H1 (cell line): ENCODE data around the gene TEX11. TPM values are rescaled to one million over a fixed set of nuclear protein-coding genes. Genes with fewer than 3 reads are reported as not detected.

Source experiments
- CTCF ChIA-PET: fragments of 300-600 bp; sonication (Branson Sonifier 250); formaldehyde crosslinking; loops from one replicate; lab custom pipeline; 2021; ENCODE audit not compliant: partially characterized antibody; lab: Charles Lee
- POLR2A ChIA-PET: fragments of 300-600 bp; sonication (Branson Sonifier 250); formaldehyde crosslinking; loops from one replicate; lab custom pipeline; 2021; ENCODE audit warnings: inconsistent platforms; ENCODE audit not compliant: partially characterized antibody; lab: Charles Lee
- DNase-seq, 2 experiments: peaks; one replicate each; pipeline versions ENCODE4 v3.0.0 to v3.0.0-alpha.2; 2010 to 2022; ENCODE audit warnings: low spot score in 2 of 2, low read depth in 1 of 2, mixed read lengths in 1 of 2
- FAIRE-seq: peaks from 2 replicates; lab custom pipeline; 2011; peaks lifted over from hg19 to GRCh38; lab: Jason Lieb, UNC
- H2AFZ ChIP-seq: 2 replicates; pipeline ENCODE4 v1.8.1; 2012; ENCODE audit warnings: low read length, inconsistent platforms
- H2AK5ac ChIP-seq: 2 replicates; pipeline ENCODE4 v1.6.1; 2013; ENCODE audit warnings: low read depth, low read length
- H2BK120ac ChIP-seq: replicated peaks from 2 replicates; pipeline ENCODE3; 2013; ENCODE audit warnings: low read depth, low read length, inconsistent platforms
- H2BK12ac ChIP-seq: 2 replicates; pipeline ENCODE4 v1.6.1; 2013; ENCODE audit warnings: low read depth, low read length
- H2BK15ac ChIP-seq: 2 replicates; pipeline ENCODE4 v1.6.1; 2013; ENCODE audit warnings: low read length
- H2BK20ac ChIP-seq: 2 replicates; pipeline ENCODE4 v1.6.1; 2013; ENCODE audit warnings: low read length
- H2BK5ac ChIP-seq: 2 replicates; pipeline ENCODE4 v1.6.1; 2013; ENCODE audit warnings: low read depth, low read length
- H3K14ac ChIP-seq: 2 replicates; pipeline ENCODE4 v1.6.1; 2013; ENCODE audit warnings: inconsistent platforms; ENCODE audit not compliant: insufficient read length
- H3K18ac ChIP-seq: 2 replicates; pipeline ENCODE4 v1.6.1; 2013; ENCODE audit warnings: low read length; ENCODE audit errors: extremely low read depth
- H3K23ac ChIP-seq: 2 replicates; pipeline ENCODE4 v1.6.1; 2013; ENCODE audit warnings: inconsistent platforms; ENCODE audit not compliant: insufficient read length
- H3K23me2 ChIP-seq: 2 replicates; pipeline ENCODE4 v1.6.1; 2013; ENCODE audit warnings: low read depth, low read length
- H3K27ac ChIP-seq: 2 replicates; pipeline ENCODE4 v1.6.1; 2011; ENCODE audit warnings: low read depth, low read length, inconsistent platforms
- H3K27me3 ChIP-seq, 4 experiments: replicated peaks in 1 of 4; 1 replicate in 1 of 4; 2 replicates in 3 of 4; pipeline versions ENCODE4 v1.6.1 to v1.8.1; 2011 to 2013; ENCODE audit warnings: low read length in 3 of 4, mild to moderate bottlenecking in 3 of 4, inconsistent platforms in 2 of 4, mixed read lengths in 2 of 4, moderate library complexity in 1 of 4; ENCODE audit not compliant: control insufficient read depth in 3 of 4, insufficient read depth in 3 of 4; ENCODE audit errors: extremely low read depth in 1 of 4
- H3K36me3 ChIP-seq, 4 experiments: 2 replicates each; pipeline versions ENCODE4 v1.6.1 to v1.8.1; 2011 to 2013; ENCODE audit warnings: mild to moderate bottlenecking in 4 of 4, low read length in 3 of 4, moderate library complexity in 2 of 4, control low read depth in 1 of 4, inconsistent platforms in 1 of 4; ENCODE audit not compliant: insufficient read depth in 4 of 4, control insufficient read depth in 2 of 4
- H3K4ac ChIP-seq: replicated peaks from 2 replicates; pipeline ENCODE3; 2013; ENCODE audit warnings: low read length, low read depth, mixed read lengths, inconsistent platforms; ENCODE audit not compliant: insufficient read length
- H3K4me1 ChIP-seq, 4 experiments: replicated peaks in 1 of 4; 1 replicate in 1 of 4; 2 replicates in 3 of 4; pipeline versions ENCODE4 v1.6.1 to v1.8.1; 2011 to 2013; ENCODE audit warnings: low read length in 3 of 4, inconsistent platforms in 2 of 4, mixed read lengths in 1 of 4; ENCODE audit not compliant: insufficient read depth in 4 of 4, control insufficient read depth in 3 of 4
- H3K4me2 ChIP-seq, 2 experiments: 2 replicates each; pipeline versions ENCODE4 v1.6.1 to v1.8.1; 2011 to 2013; ENCODE audit warnings: low read depth in 2 of 2, low read length in 2 of 2, control low read depth in 1 of 2, inconsistent platforms in 1 of 2, mild to moderate bottlenecking in 1 of 2; ENCODE audit not compliant: insufficient read depth in 1 of 2
- H3K4me3 ChIP-seq, 4 experiments: fragments of 200-600, 300-600 bp in 1 of 4; sonication (generic), shearing (Covaris generic), sonication (Bioruptor Twin) in 1 of 4; 2 replicates each; pipeline versions ENCODE4 v1.5.1 to v1.8.1; 2011 to 2016; ENCODE audit warnings: low read length in 4 of 4, low read depth in 3 of 4, control low read depth in 2 of 4, inconsistent platforms in 2 of 4, mild to moderate bottlenecking in 2 of 4, mixed read lengths in 1 of 4, moderate library complexity in 1 of 4; ENCODE audit not compliant: insufficient read depth in 2 of 4; ENCODE audit errors: extremely low read depth in 1 of 4
- H3K56ac ChIP-seq: replicated peaks from 2 replicates; pipeline ENCODE3; 2013; ENCODE audit warnings: low read depth, mild to moderate bottlenecking, mixed read lengths, low read length, inconsistent platforms; ENCODE audit not compliant: insufficient read length
- H3K79me1 ChIP-seq: 2 replicates; pipeline ENCODE4 v1.6.1; 2013; ENCODE audit warnings: low read depth, low read length, control low read depth
- H3K79me2 ChIP-seq, 2 experiments: 2 replicates each; pipeline versions ENCODE4 v1.6.1 to v1.8.1; 2012 to 2013; ENCODE audit warnings: low read length in 2 of 2, mild to moderate bottlenecking in 2 of 2, inconsistent platforms in 1 of 2; ENCODE audit not compliant: insufficient read depth in 2 of 2, control insufficient read depth in 1 of 2
- H3K9ac ChIP-seq, 4 experiments: replicated peaks in 1 of 4; 1 replicate in 1 of 4; 2 replicates in 3 of 4; pipeline versions ENCODE4 v1.6.1 to v1.8.1; 2011 to 2013; ENCODE audit warnings: low read depth in 3 of 4, low read length in 3 of 4, control low read depth in 2 of 4, mild to moderate bottlenecking in 2 of 4, moderate library complexity in 2 of 4, inconsistent platforms in 1 of 4; ENCODE audit errors: extremely low read depth in 1 of 4
- H3K9me3 ChIP-seq, 2 experiments: 2 replicates each; pipeline versions ENCODE4 v1.6.1 to v1.8.1; 2012 to 2013; ENCODE audit warnings: mild to moderate bottlenecking in 2 of 2, moderate library complexity in 2 of 2, control low read depth in 1 of 2, inconsistent platforms in 1 of 2, low read depth in 1 of 2, low read length in 1 of 2, mixed read lengths in 1 of 2; ENCODE audit not compliant: insufficient read depth in 2 of 2
- H4K20me1 ChIP-seq, 2 experiments: replicated peaks in 1 of 2; 2 replicates each; pipeline versions ENCODE3 to v1.8.1; 2011 to 2013; ENCODE audit warnings: inconsistent platforms in 2 of 2, low read length in 2 of 2, mild to moderate bottlenecking in 1 of 2; ENCODE audit not compliant: insufficient read depth in 2 of 2, control insufficient read depth in 1 of 2
- H4K5ac ChIP-seq: 2 replicates; pipeline ENCODE4 v1.6.1; 2013; ENCODE audit warnings: low read length, low read depth, mixed read lengths, inconsistent platforms; ENCODE audit not compliant: insufficient read length
- H4K8ac ChIP-seq: 2 replicates; pipeline ENCODE4 v1.8.0; 2013; ENCODE audit warnings: mild to moderate bottlenecking, moderate library complexity, low read length, inconsistent platforms; ENCODE audit not compliant: insufficient read depth; ENCODE audit errors: extremely low read depth
- H4K91ac ChIP-seq: replicated peaks from 2 replicates; pipeline ENCODE3; 2013; ENCODE audit warnings: low read length, mixed read lengths, inconsistent platforms; ENCODE audit not compliant: insufficient read length
- BCL11A ChIP-seq, 2 experiments: IDR thresholded peaks; one replicate each; pipeline ENCODE4 v1.6.1; 2011; ENCODE audit warnings: low read depth in 2 of 2, low read length in 2 of 2, mild to moderate bottlenecking in 2 of 2
- CBX8 ChIP-seq: fragments of 300-800, 300-1000 bp; sonication (generic); IDR thresholded peaks from 2 replicates; pipeline ENCODE4 v1.7.1; 2016; ENCODE audit warnings: low read depth, low read length, borderline replicate concordance
- EGR1 ChIP-seq: IDR thresholded peaks from 2 replicates; pipeline ENCODE4 v1.6.1; 2011; ENCODE audit warnings: low read depth, low read length, borderline replicate concordance
- EP300 ChIP-seq, 2 experiments: IDR thresholded peaks; 1 replicate in 1 of 2; 2 replicates in 1 of 2; pipeline ENCODE4 v1.6.1; 2011 to 2012; ENCODE audit warnings: low read depth in 2 of 2, low read length in 2 of 2, mild to moderate bottlenecking in 2 of 2, borderline replicate concordance in 1 of 2, inconsistent platforms in 1 of 2, moderate library complexity in 1 of 2
- POLR2A ChIP-seq, 2 experiments: IDR thresholded peaks; 1 replicate in 1 of 2; 2 replicates in 1 of 2; pipeline ENCODE4 v1.6.1; 2011; ENCODE audit warnings: low read depth in 2 of 2, low read length in 2 of 2, mild to moderate bottlenecking in 2 of 2; ENCODE audit errors: control extremely low read depth in 1 of 2
- RAD21 ChIP-seq, 2 experiments: IDR thresholded peaks in 1 of 2; conservative IDR thresholded peaks in 1 of 2; 2 replicates each; pipeline ENCODE4 v1.6.1; 2011; ENCODE audit warnings: low read depth in 2 of 2, low read length in 2 of 2, improper control_type of control experiment in 1 of 2, inconsistent platforms in 1 of 2, mild to moderate bottlenecking in 1 of 2, moderate library complexity in 1 of 2
- RNF2 ChIP-seq: fragments of 200-900, 300-1000 bp; sonication (generic); IDR thresholded peaks from 2 replicates; pipeline ENCODE4 v1.7.1; 2016; ENCODE audit warnings: borderline replicate concordance, low read depth, mild to moderate bottlenecking, antibody characterized with exemption, low read length; ENCODE audit not compliant: poor library complexity, severe bottlenecking; ENCODE audit errors: missing control alignments
- SRF ChIP-seq: IDR thresholded peaks from 2 replicates; pipeline ENCODE4 v1.6.1; 2011; ENCODE audit warnings: mild to moderate bottlenecking, low read depth, low read length, moderate library complexity
- SUZ12 ChIP-seq: fragments of 200-600 bp; sonication (generic); IDR thresholded peaks from 2 replicates; pipeline ENCODE4 v1.6.1; 2012; ENCODE audit warnings: mild to moderate bottlenecking, inconsistent platforms, low read length, moderate library complexity, mixed read lengths
- TEAD4 ChIP-seq: IDR thresholded peaks from 2 replicates; pipeline ENCODE4 v1.6.1; 2012; ENCODE audit warnings: low read depth, low read length, inconsistent platforms, mixed read lengths
- WGBS, 2 experiments: shearing (Covaris generic) in 1 of 2; methylation state at CpG; one replicate each; pipeline versions ENCODE4 v1.1.6 to v1.1.7; 2013 to 2015; ENCODE audit warnings: low lambda C conversion rate in 2 of 2, mixed read lengths in 2 of 2, inconsistent platforms in 1 of 2, low coverage in 1 of 2, missing lambda C conversion rate in 1 of 2; ENCODE audit not compliant: insufficient replicate concordance in 2 of 2, insufficient coverage in 1 of 2, insufficient read length in 1 of 2; ENCODE audit errors: extremely low coverage in 1 of 2, missing lambda C conversion rate in 1 of 2; 5-methylcytosine and 5-hydroxymethylcytosine counted together
- polyA plus RNA-seq, 7 experiments: library from polyadenylated mRNA; depleted of rRNA in 3 of 7; stranded (reverse) in 5 of 7; unstranded in 2 of 7; fragments of >200 nt in 5 of 7; fragments of 200-250 nt in 2 of 7; gene quantifications; 1 replicate in 5 of 7; 2 replicates in 1 of 7; 4 replicates in 1 of 7; pipeline versions ENCODE4 v1.2.1 to v1.2.3, GENCODE V29; 2011 to 2013; ENCODE audit warnings: missing spikeins in 2 of 7, mixed read lengths in 2 of 7
- total RNA-seq: library from RNA; stranded (reverse); fragmentation: NEBNext Ultra II Directional; extraction: Animal tissue kit (Norgen Biotek cat#: 25700); gene quantifications from 2 replicates; pipeline ENCODE4 v1.2.1, GENCODE V29; 2021

Gene TEX11
- total and polyA plus RNA-seq, 2 of the 8 experiments (the other 6 are each of a cell fraction or from before 2014, with no cell fraction given) = 0.11 to 0.74 TPM

DNA sequence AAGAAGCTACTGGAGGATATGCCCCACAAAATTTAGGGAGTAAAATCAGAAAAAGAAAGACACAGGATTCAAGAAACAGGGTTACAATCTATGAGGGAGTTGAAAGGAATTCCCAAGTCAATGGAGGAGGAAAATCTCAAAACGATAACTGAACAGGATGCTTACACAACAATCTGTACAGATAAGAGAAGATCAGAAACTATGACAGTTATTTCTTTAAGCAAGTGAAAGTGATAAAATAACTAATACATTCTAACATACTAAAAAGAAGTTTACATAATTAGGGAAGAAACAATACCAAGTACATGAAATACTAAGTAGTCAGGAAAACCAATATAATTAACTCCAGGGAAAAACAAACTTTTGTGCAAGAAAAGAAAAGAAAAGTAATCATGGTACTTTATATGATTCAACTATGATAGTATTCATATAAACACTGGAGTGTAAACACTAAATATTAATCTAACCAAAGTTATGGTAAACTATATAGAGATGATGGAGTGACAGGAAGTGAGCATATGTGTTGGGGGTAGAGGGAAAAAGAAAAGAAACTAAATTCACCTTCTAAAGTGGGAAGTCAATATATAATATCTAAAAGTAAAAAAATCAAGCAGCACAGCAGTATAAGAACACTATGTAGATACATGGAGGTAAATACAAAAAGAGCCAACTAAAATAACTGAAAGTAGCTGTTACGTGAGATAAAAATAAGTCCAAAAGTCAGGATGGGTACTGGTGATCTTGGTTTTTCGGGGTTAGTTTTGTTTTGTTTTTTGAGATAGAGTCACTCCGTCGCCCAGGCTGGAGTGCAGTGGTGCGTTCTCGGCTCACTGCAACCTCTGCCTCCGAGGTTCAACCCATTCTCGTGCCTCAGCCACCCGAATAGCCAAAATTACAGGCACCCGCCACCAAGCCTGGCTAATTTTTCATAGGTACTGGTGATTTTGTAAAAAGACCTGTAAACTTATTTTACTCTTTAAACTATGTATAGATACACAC lies 99.3 kb downstream of the TEX11 start:
- Histone ChIP-seq H2BK15ac (no peak overlapping the region), H3K23me2 (no peaks in the 10 kb centered on the region), H4K8ac (no peak overlapping the region), H3K36me3 (no peaks in the 10 kb centered on the region), H4K91ac (no peak overlapping the region), H2AFZ (no peak overlapping the region), H3K27ac (no peak overlapping the region), H3K79me1 (no peaks in the 10 kb centered on the region), H4K20me1 (no peaks in the 10 kb centered on the region), H3K18ac (no peak overlapping the region), H3K23ac (no peak overlapping the region), H2BK12ac (no peak overlapping the region), H4K5ac (no peak overlapping the region), H3K4me2 (no peak overlapping the region), H3K27me3 (no peaks in the 10 kb centered on the region), H3K4me1 (no peaks in the 10 kb centered on the region), H2BK120ac (no peak overlapping the region), H2BK20ac (no peak overlapping the region), H2AK5ac (no peak overlapping the region), H3K14ac (no peak overlapping the region), H2BK5ac (no peak overlapping the region), H3K56ac (no peak overlapping the region), H3K9me3 (no peaks in the 10 kb centered on the region), H3K4ac (no peak overlapping the region), H3K79me2 (no peaks in the 10 kb centered on the region), H3K4me3 (no peak overlapping the region), H3K9ac (no peak overlapping the region)
- TF ChIP-seq SUZ12 = no peak
- TF ChIP-seq EP300 (IDR thresholded peaks at IDR 0.05; ENCODE audit: borderline replicate concordance in 1 of 2, low read depth in 2 of 2, low read length in 2 of 2) = no peak
- no peak for TF ChIP-seq RAD21 (IDR thresholded peaks at IDR 0.05 in 1 of 2, conservative IDR thresholded peaks at IDR 0.05 in 1 of 2; ENCODE audit: low read depth in 2 of 2, low read length in 2 of 2)
- no peak for TF ChIP-seq EGR1
- no peak for TF ChIP-seq SRF
- TF ChIP-seq POLR2A (IDR thresholded peaks at IDR 0.05; ENCODE audit: control extremely low read depth in 1 of 2, low read depth in 2 of 2, low read length in 2 of 2) = no peak
- TF ChIP-seq RNF2 = no peak
- no peak for TF ChIP-seq BCL11A (IDR thresholded peaks at IDR 0.05; ENCODE audit: low read depth in 2 of 2, low read length in 2 of 2)
- no peak for TF ChIP-seq CBX8
- TF ChIP-seq TEAD4 = no peak
- DNase-seq = no peak
- FAIRE-seq = no peak
- POLR2A ChIA-PET = no interaction called here
- WGBS, 2 experiments = 94% methylated on average over 11 of the region's 11 CpGs; no CpG with 5 or more reads in 1 of the 2 experiments
- CTCF ChIA-PET = no interaction called here
